Ovary (tissue), 9 donors: Measurements from ENCODE around the gene ZNF584. TPM values are rescaled to one million over a fixed set of nuclear protein-coding genes. Genes with fewer than 3 reads are reported as not detected.

ENCODE experiments used
- DNase-seq, 5 donors: peaks; one replicate each; pipeline ENCODE4 v3.0.0-alpha.2; 2019 to 2020
- H3K27ac ChIP-seq, 2 donors: fragments of 200-600 bp; one replicate each; pipeline versions ENCODE4 v1.5.1 to v1.8.0; 2019 to 2022
- H3K27me3 ChIP-seq: fragments of 200-600 bp; one replicate; pipeline ENCODE4 v1.8.0; 2022
- H3K36me3 ChIP-seq: fragments of 200-600 bp; sonication (generic); one replicate; pipeline ENCODE4 v1.5.1; 2019
- H3K4me1 ChIP-seq: one replicate; pipeline ENCODE4 v1.8.1; 2013; ENCODE audit warnings: mild to moderate bottlenecking, moderate library complexity; ENCODE audit not compliant: insufficient read depth
- H3K4me3 ChIP-seq: fragments of 200-600 bp; sonication (generic); one replicate; pipeline ENCODE4 v1.5.1; 2017
- H3K9me3 ChIP-seq, 2 donors: fragments of 200-600 bp in 1 of 2; sonication (generic) in 1 of 2; one replicate each; pipeline versions ENCODE4 v1.5.1 to v1.8.1; 2013 to 2019; ENCODE audit warnings: mild to moderate bottlenecking in 1 of 2, moderate library complexity in 1 of 2
- EP300 ChIP-seq: sonication (generic); formaldehyde crosslinking; IDR thresholded peaks from one replicate; pipeline ENCODE4 v1.6.1; 2017; ENCODE audit warnings: antibody characterized with exemption
- POLR2A ChIP-seq: fragments of 450-650 bp; IDR thresholded peaks from one replicate; pipeline ENCODE4 v1.6.1; 2017; ENCODE audit warnings: antibody characterized with exemption, mild to moderate bottlenecking, moderate library complexity
- WGBS, 3 donors: extraction: QIAGEN DNeasy Blood & Tissue Kit in 1 of 3; methylation state at CpG; one replicate each; pipeline versions ENCODE4 v1.1.5 to v1.1.7; 2013 to 2017; 5-methylcytosine and 5-hydroxymethylcytosine counted together
- intact Hi-C, 4 donors: fragments of 100-400 bp; cut with DNase I; formaldehyde crosslinking; loops; one replicate each; pipeline versions ENCODE4 v1.11.0 to v1.15.1; 2022 to 2023
- polyA plus RNA-seq, 2 donors: library from polyadenylated mRNA; stranded (reverse); fragments of 200-250 nt in 1 of 2; fragments of 350-450 nt in 1 of 2; fragmentation: Illumina TruSeq in 1 of 2; extraction: RNeasy Lipid Tissue Mini Kit (QIAGEN cat#74804) in 1 of 2; gene quantifications; one replicate each; pipeline ENCODE4 v1.2.3, GENCODE V29; 2013 to 2014
- total RNA-seq, 7 donors: library from RNA; depleted of rRNA in 2 of 7; stranded (reverse); fragments of >200 nt in 2 of 7; fragmentation: NEBNext Ultra II Directional in 3 of 7; extraction: Animal tissue kit (Norgen Biotek cat#: 25700) in 3 of 7; gene quantifications; one replicate each; pipeline versions ENCODE4 v1.1.0 to v1.2.4, GENCODE V29; 2016 to 2023
- TF ChIP-seq, protein P1 (sequence below), 3 donors: fragments of 450-650 bp in 2 of 3; fragments of 200-600 bp in 1 of 3; IDR thresholded peaks; one replicate each; pipeline versions ENCODE4 v1.5.1 to v1.8.0; 2016 to 2022; ENCODE audit warnings: antibody characterized with exemption in 3 of 3, mild to moderate bottlenecking in 1 of 3
- donor health status: DM: no; HTN: no; CAD: no; lungs with moderate emphysema.
- donor health status: DM: no; HTN: no; CAD: no.
- donor health status: Bipolar disorder and iron deficiency.
- donor health status: DM: yes; HTN: yes; CAD: no.
- donor health status: DM: no; HTN: no; CAD: no.
- donor health status: DM: yes; HTN: yes; CAD: no.

The ZNF584 gene
- total and polyA plus RNA-seq, 9 donors: 11.0 to 24.3 (median 21.4) TPM

DNA sequence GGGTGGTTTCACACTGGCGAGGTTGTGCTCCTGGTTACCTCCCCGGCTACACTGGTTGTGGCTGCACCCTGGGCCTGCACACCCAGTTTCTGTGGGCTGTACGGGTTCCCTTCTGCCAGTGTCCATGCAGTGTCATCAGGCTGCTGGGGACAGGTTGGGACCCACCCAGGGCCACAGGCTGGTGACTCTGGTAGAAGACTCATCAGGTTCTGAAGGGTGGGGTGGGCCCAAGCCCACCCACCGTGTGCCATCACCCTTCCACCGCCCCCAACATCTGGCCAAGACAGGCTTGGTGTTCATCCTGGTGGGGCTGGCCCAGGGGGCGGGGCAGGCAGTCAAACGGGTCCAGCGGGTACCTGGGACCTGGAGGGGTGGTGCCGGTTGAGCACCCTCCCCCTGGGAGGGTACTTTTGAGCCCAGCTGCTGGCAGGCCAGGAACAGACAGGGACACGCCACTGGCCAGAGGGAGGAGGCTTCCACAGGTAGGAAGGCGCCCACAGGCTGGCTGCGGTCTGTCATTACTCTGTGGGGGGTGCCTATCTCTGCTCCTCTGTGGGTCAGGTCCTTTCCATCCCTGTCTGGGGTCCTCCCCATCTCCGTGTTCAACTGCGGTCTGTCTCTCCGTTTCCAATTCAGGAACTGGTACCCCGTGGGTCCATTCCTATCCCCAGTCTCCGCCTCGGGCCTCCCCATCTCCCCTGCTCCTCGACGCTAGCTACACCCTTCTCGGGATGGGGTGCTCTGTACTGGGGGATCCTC lies 13.1 kb upstream of the ZNF584 start, which contains the start of gene RNF225:
Gene RNF225 (plus strand): TSS at position 437 of the 759 bp plus-strand sequence. CDS start 434 bp downstream, outside the sequence.
- Histone ChIP-seq H3K4me3 (no peak within 1 kb of the TSS), H3K9me3 (no peaks in the 10 kb centered on the region), H3K27ac (no peak within 1 kb of the TSS), H3K27me3 (peaks cover 5% of the 10 kb centered on the region), H3K4me1 (peaks cover 7% of the 10 kb centered on the region), H3K36me3 (no peaks in the 10 kb centered on the region)
- WGBS, 3 donors: 24 to 27% (median 25%) methylated on average over 21 of the region's 21 CpGs
- intact Hi-C loops: no loop called here
- DNase-seq: peak in 1 of 5 donors; percentile 18
- TF ChIP-seq EP300 (no peak), POLR2A (no peak)
- TF ChIP-seq, protein P1, sequence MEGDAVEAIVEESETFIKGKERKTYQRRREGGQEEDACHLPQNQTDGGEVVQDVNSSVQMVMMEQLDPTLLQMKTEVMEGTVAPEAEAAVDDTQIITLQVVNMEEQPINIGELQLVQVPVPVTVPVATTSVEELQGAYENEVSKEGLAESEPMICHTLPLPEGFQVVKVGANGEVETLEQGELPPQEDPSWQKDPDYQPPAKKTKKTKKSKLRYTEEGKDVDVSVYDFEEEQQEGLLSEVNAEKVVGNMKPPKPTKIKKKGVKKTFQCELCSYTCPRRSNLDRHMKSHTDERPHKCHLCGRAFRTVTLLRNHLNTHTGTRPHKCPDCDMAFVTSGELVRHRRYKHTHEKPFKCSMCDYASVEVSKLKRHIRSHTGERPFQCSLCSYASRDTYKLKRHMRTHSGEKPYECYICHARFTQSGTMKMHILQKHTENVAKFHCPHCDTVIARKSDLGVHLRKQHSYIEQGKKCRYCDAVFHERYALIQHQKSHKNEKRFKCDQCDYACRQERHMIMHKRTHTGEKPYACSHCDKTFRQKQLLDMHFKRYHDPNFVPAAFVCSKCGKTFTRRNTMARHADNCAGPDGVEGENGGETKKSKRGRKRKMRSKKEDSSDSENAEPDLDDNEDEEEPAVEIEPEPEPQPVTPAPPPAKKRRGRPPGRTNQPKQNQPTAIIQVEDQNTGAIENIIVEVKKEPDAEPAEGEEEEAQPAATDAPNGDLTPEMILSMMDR (IDR thresholded peaks at IDR 0.05): no peak

DNA sequence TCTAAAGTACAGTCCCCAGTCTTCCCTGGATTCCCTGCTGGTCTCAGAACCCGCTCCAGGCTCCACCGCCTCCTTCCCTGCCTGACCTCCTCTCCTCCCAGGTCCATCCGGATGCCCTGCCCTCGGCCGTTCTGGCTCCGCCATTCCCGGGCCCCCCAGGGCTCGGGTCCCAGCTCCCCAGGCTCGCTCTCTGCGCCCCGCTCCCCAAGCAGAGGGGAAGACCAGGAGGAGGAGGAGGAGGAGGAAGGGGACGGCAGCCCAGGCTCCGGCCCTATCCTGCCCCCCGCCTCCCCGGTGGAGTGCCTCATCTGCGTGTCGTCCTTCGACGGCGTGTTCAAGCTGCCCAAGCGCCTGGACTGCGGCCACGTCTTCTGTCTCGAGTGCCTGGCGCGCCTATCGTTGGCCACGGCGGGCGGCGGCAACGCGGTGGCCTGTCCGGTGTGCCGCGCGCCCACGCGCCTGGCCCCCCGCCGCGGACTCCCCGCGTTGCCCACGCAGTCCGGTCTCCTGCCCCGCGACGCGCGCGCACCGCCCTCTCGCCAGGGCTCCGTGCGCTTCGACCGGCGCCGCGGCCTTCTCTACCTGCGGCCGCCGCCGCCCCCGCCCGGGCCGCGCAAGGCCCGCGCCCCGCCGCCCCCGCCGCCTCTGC lies 12.3 kb upstream of the ZNF584 start:
- Histone ChIP-seq H3K4me3 (no peak overlapping the region), H3K27me3 (peaks cover 5% of the 10 kb centered on the region), H3K27ac (no peak overlapping the region), H3K36me3 (no peaks in the 10 kb centered on the region), H3K4me1 (peaks cover 12% of the 10 kb centered on the region), H3K9me3 (no peaks in the 10 kb centered on the region)
- TF ChIP-seq EP300 (no peak), POLR2A (no peak)
- TF ChIP-seq, protein P1 (IDR thresholded peaks at IDR 0.05): no peak
- WGBS, 3 donors: 1 to 4% (median 1%) methylated on average over 56 to 75 of the region's 75 CpGs
- intact Hi-C loops: no loop called here
- no peak for DNase-seq

DNA sequence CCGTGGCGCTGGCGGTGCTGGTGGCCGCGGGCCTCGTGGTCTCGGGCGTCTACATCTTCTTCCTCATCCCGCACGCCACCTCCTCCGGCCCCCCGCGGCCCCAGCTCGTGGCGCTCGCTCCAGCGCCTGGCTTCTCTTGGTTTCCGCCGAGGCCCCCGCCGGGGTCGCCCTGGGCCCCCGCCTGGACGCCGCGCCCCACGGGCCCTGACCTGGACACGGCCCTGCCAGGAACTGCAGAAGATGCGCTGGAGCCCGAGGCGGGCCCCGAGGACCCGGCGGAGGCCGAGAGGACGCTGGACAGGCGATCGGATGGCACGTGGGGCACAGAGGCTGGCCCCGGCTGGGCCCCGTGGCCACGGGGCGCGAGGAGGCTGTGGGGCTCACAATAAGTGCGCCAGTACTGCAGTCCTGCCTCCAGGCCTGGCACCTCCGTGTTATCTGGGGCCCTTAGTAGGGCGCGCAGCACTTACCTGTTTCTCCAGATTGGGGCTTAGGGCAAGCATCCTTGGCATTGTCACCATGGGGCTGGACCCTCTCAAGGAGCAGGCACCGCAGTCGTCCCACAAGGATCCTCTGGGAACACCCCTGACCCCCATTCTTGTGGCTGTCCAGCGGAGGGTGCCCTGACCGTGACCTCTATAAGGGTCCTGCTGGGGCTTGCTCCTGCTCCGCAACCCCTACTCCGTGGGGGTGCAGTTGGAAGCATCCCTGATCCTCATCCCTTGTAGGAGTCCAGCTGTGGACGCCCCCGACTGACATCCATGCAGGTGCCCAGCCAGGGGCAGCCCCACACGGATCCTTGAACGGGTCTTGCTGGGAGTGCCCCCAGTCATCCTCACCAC lies 11.5 kb upstream of the ZNF584 start:
- H3K27me3 ChIP-seq: peaks cover 5% of the 10 kb centered on the region
- intact Hi-C loops: no loop called here
- DNase-seq: no peak
- H3K27ac ChIP-seq: no peak overlapping the region
- H3K4me3 ChIP-seq: no peak overlapping the region
- WGBS, 3 donors: 15 to 32% (median 29%) methylated on average over 41 to 58 of the region's 58 CpGs
- TF ChIP-seq POLR2A (no peak), EP300 (no peak)
- TF ChIP-seq, protein P1 (IDR thresholded peaks at IDR 0.05): no peak
- H3K9me3 ChIP-seq: no peaks in the 10 kb centered on the region
- H3K4me1 ChIP-seq: peaks cover 13% of the 10 kb centered on the region
- H3K36me3 ChIP-seq: no peaks in the 10 kb centered on the region

DNA sequence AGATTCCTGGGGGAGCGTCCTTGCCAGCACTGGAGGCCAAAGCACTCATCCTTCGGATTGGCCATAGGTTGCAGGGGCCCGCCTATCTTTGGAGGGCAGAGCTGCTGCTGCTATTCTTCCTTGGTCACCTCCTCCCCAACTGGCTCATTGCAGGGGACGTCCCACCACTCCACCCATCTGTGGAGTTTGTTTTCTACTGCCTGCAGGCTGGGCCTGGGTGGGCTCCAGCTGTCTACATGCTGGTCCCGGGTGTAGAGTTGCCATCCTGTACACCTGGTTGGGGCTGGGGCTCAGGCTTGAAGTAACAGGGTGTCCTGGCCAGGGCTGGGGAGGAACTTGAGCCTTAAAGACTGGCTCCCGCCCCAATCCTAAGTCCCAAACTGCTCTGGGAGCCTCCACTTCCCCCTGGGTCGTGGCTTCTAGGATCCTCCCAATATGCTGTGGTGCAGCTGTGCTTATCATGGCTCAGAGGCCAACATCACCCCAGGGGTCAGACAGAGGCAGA lies 10.9 kb upstream of the ZNF584 start:
- Histone ChIP-seq H3K27me3 (peaks cover 5% of the 10 kb centered on the region), H3K4me3 (no peak overlapping the region), H3K4me1 (peaks cover 14% of the 10 kb centered on the region), H3K36me3 (no peaks in the 10 kb centered on the region), H3K27ac (no peak overlapping the region), H3K9me3 (no peaks in the 10 kb centered on the region)
- intact Hi-C loops: no loop called here
- 34 to 50% (median 44%) methylated on average over 7 of the region's 7 CpGs for WGBS, 3 donors
- no peak for TF ChIP-seq EP300
- no peak for TF ChIP-seq POLR2A
- TF ChIP-seq, protein P1 (IDR thresholded peaks at IDR 0.05): no peak
- DNase-seq: no peak
